HG02970 (cell line): ENCODE results near the gene VEPH1.
"Not testable (repeated sequence)": the region's sequence is repeated elsewhere in the genome, so short reads cannot be mapped to it uniquely, and the experiment has no call there.

Source experiments
- ATAC-seq: cut with Tn5 transposase; IDR thresholded peaks from one replicate; pipeline ENCODE4 v1.9.1; 2021; ENCODE audit warnings: mild to moderate bottlenecking, moderate library complexity, moderate number of reproducible peaks; ENCODE audit not compliant: unreplicated experiment, low FRiP score

VEPH1 gene

GRCh38 chr3:157355276-157355675 is 147.9 kb downstream of the VEPH1 start:
- ATAC-seq, result no peak

- no peak for ATAC-seq
Observed at GRCh38 chr3:157354722-157355121, 148.5 kb downstream of the VEPH1 start.

- no peak for ATAC-seq
Observed at GRCh38 chr3:157354254-157354653, 149.0 kb downstream of the VEPH1 start.

GRCh38 chr3:157353652-157354051 is 149.6 kb downstream of the VEPH1 start:
- ATAC-seq, result no peak

- ATAC-seq, result no peak
Observed at GRCh38 chr3:157351981-157352380, 151.2 kb downstream of the VEPH1 start.

GRCh38 chr3:157350651-157351050 is 152.6 kb downstream of the VEPH1 start:
- ATAC-seq, result not testable (repeated sequence)

GRCh38 chr3:157348304-157349075 is 154.7 kb downstream of the VEPH1 start:
- ATAC-seq, result not testable (repeated sequence)

GRCh38 chr3:157347577-157348303 is 155.5 kb downstream of the VEPH1 start:
- no peak for ATAC-seq

- ATAC-seq, result no peak
Observed at GRCh38 chr3:157336252-157337009, 166.8 kb downstream of the VEPH1 start.

- ATAC-seq, result no peak
Observed at GRCh38 chr3:157335233-157336076, 167.8 kb downstream of the VEPH1 start.

- no peak for ATAC-seq
Observed at GRCh38 chr3:157333551-157333991, 169.6 kb downstream of the VEPH1 start.

GRCh38 chr3:157330206-157330605 is 173.0 kb downstream of the VEPH1 start:
- ATAC-seq, result no peak

- no peak for ATAC-seq
Observed at GRCh38 chr3:157329551-157329950, 173.7 kb downstream of the VEPH1 start.

GRCh38 chr3:157327837-157328236 is 175.4 kb downstream of the VEPH1 start:
- ATAC-seq, result no peak

- ATAC-seq, result no peak
Observed at GRCh38 chr3:157327018-157327417, 176.2 kb downstream of the VEPH1 start.

- ATAC-seq, result not testable (repeated sequence)
Observed at GRCh38 chr3:157324869-157325268, 178.3 kb downstream of the VEPH1 start.

- ATAC-seq, result no peak
Observed at GRCh38 chr3:157323360-157323759, 179.9 kb downstream of the VEPH1 start.

- no peak for ATAC-seq
Observed at GRCh38 chr3:157319672-157320071, 183.5 kb downstream of the VEPH1 start.

- no peak for ATAC-seq
Observed at GRCh38 chr3:157318639-157319288, 184.5 kb downstream of the VEPH1 start.

- ATAC-seq, result no peak
Observed at GRCh38 chr3:157317895-157318294, 185.3 kb downstream of the VEPH1 start.
